Vagina (tissue), 2 donors: Measurements from ENCODE around the gene TMSB15C.

ENCODE experiments used
- CTCF ChIP-seq, 3 experiments: fragments of 450-650 bp in 2 of 3; fragments of 200-600 bp in 1 of 3; sonication (generic) in 1 of 3; IDR thresholded peaks; one replicate each; pipeline ENCODE4 v1.5.1; 2017 to 2019; ENCODE audit warnings: antibody characterized with exemption in 3 of 3, mild to moderate bottlenecking in 2 of 3, moderate library complexity in 2 of 3
- POLR2AphosphoS5 ChIP-seq, 2 donors: sonication (generic); formaldehyde crosslinking; IDR thresholded peaks; one replicate each; pipeline ENCODE4 v1.9.0; 2017; ENCODE audit warnings: antibody characterized with exemption in 2 of 2, mild to moderate bottlenecking in 2 of 2, low read depth in 1 of 2; ENCODE audit not compliant: insufficient read depth in 1 of 2

- TF ChIP-seq CTCF (IDR thresholded peaks at IDR 0.05) (no peak), POLR2AphosphoS5 (IDR thresholded peaks at IDR 0.05; ENCODE audit: insufficient read depth in 1 of 2, low read depth in 1 of 2) (no peak)
These were observed 28.9 kb downstream of the TMSB15C start for GRCh38 chrX:104047171-104047570.
